ENCODE data around the gene EIF2S3B.

Gene EIF2S3B

DNA sequence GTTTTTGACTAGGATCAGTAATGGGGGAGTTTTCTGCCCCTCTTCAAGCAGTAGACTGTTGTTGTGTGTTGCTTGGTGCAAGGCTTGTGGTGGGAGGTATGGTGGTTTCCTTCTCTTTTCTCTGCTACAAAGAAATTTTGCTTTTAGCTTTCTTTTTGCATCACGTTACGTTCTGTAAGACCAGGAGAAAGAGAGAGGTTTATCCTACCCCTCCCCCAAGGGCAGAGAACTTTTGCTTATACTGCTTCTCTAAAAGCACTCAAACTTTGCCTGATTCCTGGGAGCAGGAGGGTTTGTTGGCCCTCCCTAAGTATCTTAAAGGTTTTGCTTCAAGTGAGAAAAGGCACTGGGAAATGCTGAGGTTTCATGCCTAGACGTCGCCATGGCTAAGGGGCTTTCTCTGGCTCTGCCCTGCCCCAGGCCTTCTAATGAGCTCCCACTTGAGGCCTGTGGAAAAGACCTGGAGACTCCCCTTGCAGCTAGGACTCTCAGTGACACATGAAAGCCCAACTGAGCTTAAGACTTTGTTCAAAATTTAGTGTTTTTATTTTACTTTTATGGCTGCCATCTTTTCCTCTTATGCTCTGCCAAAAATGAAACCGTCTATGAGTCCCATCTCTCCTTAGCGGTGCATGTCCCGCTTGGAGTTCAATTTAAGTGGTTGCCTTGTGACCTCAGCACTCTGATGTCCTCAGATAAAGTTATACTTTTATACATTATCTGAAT, 49.2 kb downstream of the EIF2S3B start:
- DNase-seq, result no peak

DNA sequence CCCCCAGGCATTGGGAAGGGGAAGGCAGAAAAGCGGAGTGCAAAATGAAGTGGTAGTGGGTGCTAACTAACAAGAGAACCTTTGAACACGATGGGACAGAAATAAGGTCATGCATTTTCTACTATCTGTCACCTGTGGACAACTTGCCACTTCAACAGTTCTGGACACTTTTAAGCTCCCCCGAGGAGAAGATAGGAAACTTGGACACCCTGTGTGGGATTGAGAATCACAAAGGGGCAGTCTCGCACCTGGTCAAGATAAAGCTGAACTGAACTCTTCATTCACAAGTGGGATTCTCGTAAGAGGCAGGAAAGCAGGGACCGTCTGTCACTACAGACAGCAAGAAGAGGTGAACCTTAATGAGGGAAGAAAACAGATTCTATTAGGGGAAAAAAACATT, 51.6 kb downstream of the EIF2S3B start:
- DNase-seq, result no peak

DNA sequence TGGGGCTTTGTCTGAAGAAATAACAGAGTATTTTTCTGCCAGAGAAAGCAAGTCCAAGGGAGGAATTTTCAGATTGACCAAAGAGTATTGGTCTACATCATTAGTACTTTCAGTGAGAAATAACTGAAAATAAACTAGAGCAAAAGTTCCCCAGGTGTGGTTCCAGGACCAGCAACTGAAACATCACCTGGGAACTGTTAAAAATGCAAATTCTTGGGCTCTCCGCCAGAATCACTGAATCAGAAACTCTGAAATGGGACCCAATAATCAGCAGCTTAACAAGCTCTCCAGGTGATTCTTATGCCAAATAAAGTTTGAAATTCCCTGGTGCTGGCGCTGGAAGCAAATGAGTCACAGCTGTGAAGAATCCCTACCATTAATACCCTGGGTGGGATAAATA, 52.1 kb downstream of the EIF2S3B start:
- no peak for DNase-seq
